ENCODE data around the gene DNAJC13. TPM values are rescaled to one million over a fixed set of nuclear protein-coding genes. Genes with fewer than 3 reads are reported as not detected.

DNAJC13 gene
- polyA plus RNA-seq, 4 donors = 10.1 to 46.6 (median 14.2) TPM

DNA sequence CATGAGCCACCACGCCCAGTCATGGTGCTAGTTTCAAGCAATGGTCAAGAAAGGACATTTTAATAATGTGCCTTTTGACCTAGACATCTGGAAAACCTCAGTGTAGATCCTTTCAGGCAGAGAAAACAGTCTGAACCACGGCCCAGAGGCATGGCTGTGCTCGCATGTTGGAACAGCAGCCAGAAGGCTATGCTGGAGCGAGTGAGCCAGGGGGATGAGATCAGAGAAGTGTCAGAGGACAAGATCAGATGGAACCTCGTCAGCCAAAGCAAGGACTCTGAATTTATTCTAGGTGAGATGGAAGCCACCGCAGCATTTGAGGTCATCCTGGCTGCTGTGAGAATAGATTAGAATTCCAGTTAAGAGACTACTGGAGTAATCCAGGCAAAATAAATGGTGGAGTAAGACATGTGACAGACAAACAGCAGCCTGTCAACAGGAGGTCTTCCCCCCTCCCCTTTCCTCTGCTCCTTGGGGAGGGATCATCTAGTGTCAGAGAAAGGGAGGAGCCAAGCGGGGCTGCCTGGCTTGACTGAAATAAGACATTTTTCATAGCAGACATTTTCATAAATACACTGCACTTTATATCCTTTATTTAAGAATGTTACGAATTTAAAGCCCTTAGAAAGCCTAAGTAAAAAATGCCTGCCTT, 139.3 kb downstream of the DNAJC13 start:
- Histone ChIP-seq H3K4me3 (ENCODE audit: low read depth in 1 of 3, low read length in 3 of 3) (no peak overlapping the region), H3K9me3 (ENCODE audit: control insufficient read depth in 2 of 2, insufficient read depth in 1 of 2, low read depth in 1 of 2, low read length in 1 of 2) (no peaks in the 10 kb centered on the region), H3K27me3 (ENCODE audit: control insufficient read depth in 3 of 3, insufficient read depth in 3 of 3, low read length in 3 of 3) (no peaks in the 10 kb centered on the region), H3K27ac (ENCODE audit: low read depth in 1 of 3, low read length in 2 of 3) (no peak overlapping the region), H3K4me1 (ENCODE audit: control insufficient read depth in 3 of 3, insufficient read depth in 2 of 3, low read depth in 1 of 3, low read length in 2 of 3) (no peaks in the 10 kb centered on the region), H3K36me3 (ENCODE audit: control insufficient read depth in 3 of 3, insufficient read depth in 2 of 3, low read depth in 1 of 3, low read length in 3 of 3) (peaks cover 0 to 15% (median 12%) of the 10 kb centered on the region in 3 donors)
- no peak for FAIRE-seq
- WGBS, 3 donors = 82 to 96% (median 94%) methylated on average over 8 of the region's 8 CpGs
- DNase-seq = no peak

GRCh38 chr3:132561003-132561402, 143.7 kb downstream of the DNAJC13 start:
- H3K27ac ChIP-seq (ENCODE audit: low read depth in 1 of 3, low read length in 2 of 3) = no peak overlapping the region
- H3K36me3 ChIP-seq (ENCODE audit: control insufficient read depth in 3 of 3, insufficient read depth in 2 of 3, low read depth in 1 of 3, low read length in 3 of 3) = peaks cover 0 to 16% (median 12%) of the 10 kb centered on the region in 3 donors
- DNase-seq (no peak), FAIRE-seq (no peak)
- H3K4me3 ChIP-seq (ENCODE audit: low read depth in 1 of 3, low read length in 3 of 3) = no peak overlapping the region
- no peaks in the 10 kb centered on the region for H3K27me3 ChIP-seq (ENCODE audit: control insufficient read depth in 3 of 3, insufficient read depth in 3 of 3, low read length in 3 of 3)
- H3K4me1 ChIP-seq (ENCODE audit: control insufficient read depth in 3 of 3, insufficient read depth in 2 of 3, low read depth in 1 of 3, low read length in 2 of 3) = no peaks in the 10 kb centered on the region
- 82 to 90% (median 85%) methylated on average over 4 of the region's 4 CpGs for WGBS, 3 donors
- no peaks in the 10 kb centered on the region for H3K9me3 ChIP-seq (ENCODE audit: control insufficient read depth in 2 of 2, insufficient read depth in 1 of 2, low read depth in 1 of 2, low read length in 1 of 2)

DNA sequence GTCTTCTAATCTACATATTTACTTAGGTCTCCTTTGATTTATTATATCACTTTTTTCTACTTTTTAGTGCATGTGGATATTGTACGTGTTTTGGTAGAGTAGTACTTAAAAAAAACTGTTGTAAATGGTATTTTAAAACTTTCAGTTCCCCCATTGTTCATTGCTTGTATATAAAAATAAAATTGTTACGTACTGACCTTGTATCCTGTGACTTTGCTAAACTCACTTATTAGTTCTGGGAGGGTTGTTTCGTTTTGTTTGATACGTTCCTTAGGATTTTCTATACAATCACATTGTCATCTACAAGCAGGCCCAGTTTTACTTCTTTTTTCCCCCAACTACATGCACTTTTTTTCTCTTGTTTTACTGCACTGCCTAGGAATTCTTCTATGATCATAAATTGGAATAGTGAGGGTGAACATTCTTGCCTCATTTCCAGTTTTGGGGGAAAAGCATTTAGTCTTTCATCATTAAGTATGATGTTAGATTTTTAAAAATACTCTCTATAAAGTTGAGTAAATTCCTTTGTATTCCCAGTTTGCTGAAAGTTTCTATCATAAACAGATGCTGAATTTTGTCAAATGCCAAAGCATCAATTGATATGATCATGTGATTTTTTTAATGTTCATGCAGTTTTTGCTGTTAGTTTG, 146.2 kb downstream of the DNAJC13 start:
- DNase-seq = no peak
- Histone ChIP-seq H3K36me3 (ENCODE audit: control insufficient read depth in 3 of 3, insufficient read depth in 2 of 3, low read depth in 1 of 3, low read length in 3 of 3) (peaks cover 0 to 13% (median 3%) of the 10 kb centered on the region in 3 donors), H3K27me3 (ENCODE audit: control insufficient read depth in 3 of 3, insufficient read depth in 3 of 3, low read length in 3 of 3) (no peaks in the 10 kb centered on the region), H3K27ac (ENCODE audit: low read depth in 1 of 3, low read length in 2 of 3) (no peak overlapping the region), H3K4me3 (ENCODE audit: low read depth in 1 of 3, low read length in 3 of 3) (no peak overlapping the region), H3K4me1 (ENCODE audit: control insufficient read depth in 3 of 3, insufficient read depth in 2 of 3, low read depth in 1 of 3, low read length in 2 of 3) (no peaks in the 10 kb centered on the region), H3K9me3 (ENCODE audit: control insufficient read depth in 2 of 2, insufficient read depth in 1 of 2, low read depth in 1 of 2, low read length in 1 of 2) (no peaks in the 10 kb centered on the region)
- no peak for FAIRE-seq
- WGBS, 3 donors = 86 to 98% (median 93%) methylated on average over 4 of the region's 4 CpGs

GRCh38 chr3:132564070-132564465, 146.8 kb downstream of the DNAJC13 start:
- Histone ChIP-seq H3K27me3 (ENCODE audit: control insufficient read depth in 3 of 3, insufficient read depth in 3 of 3, low read length in 3 of 3) (no peaks in the 10 kb centered on the region), H3K4me3 (ENCODE audit: low read depth in 1 of 3, low read length in 3 of 3) (no peak overlapping the region), H3K9me3 (ENCODE audit: control insufficient read depth in 2 of 2, insufficient read depth in 1 of 2, low read depth in 1 of 2, low read length in 1 of 2) (no peaks in the 10 kb centered on the region), H3K27ac (ENCODE audit: low read depth in 1 of 3, low read length in 2 of 3) (no peak overlapping the region), H3K36me3 (ENCODE audit: control insufficient read depth in 3 of 3, insufficient read depth in 2 of 3, low read depth in 1 of 3, low read length in 3 of 3) (peaks cover 0 to 11% (median 2%) of the 10 kb centered on the region in 3 donors), H3K4me1 (ENCODE audit: control insufficient read depth in 3 of 3, insufficient read depth in 2 of 3, low read depth in 1 of 3, low read length in 2 of 3) (no peaks in the 10 kb centered on the region)
- DNase-seq = no peak
- no peak for FAIRE-seq
- 85 to 93% (median 91%) methylated on average over 2 of the region's 2 CpGs for WGBS, 3 donors

GRCh38 chr3:132568422-132568821, 151.1 kb downstream of the DNAJC13 start:
- FAIRE-seq (no peak), DNase-seq (no peak)
- no peaks in the 10 kb centered on the region for H3K4me1 ChIP-seq (ENCODE audit: control insufficient read depth in 3 of 3, insufficient read depth in 2 of 3, low read depth in 1 of 3, low read length in 2 of 3)
- no peaks in the 10 kb centered on the region for H3K27me3 ChIP-seq (ENCODE audit: control insufficient read depth in 3 of 3, insufficient read depth in 3 of 3, low read length in 3 of 3)
- WGBS, 3 donors = 79 to 83% (median 79%) methylated on average over 2 of the region's 2 CpGs
- H3K4me3 ChIP-seq (ENCODE audit: low read depth in 1 of 3, low read length in 3 of 3) = no peak overlapping the region
- no peak overlapping the region for H3K27ac ChIP-seq (ENCODE audit: low read depth in 1 of 3, low read length in 2 of 3)
- H3K36me3 ChIP-seq (ENCODE audit: control insufficient read depth in 3 of 3, insufficient read depth in 2 of 3, low read depth in 1 of 3, low read length in 3 of 3) = peaks cover 0 to 4% (median 2%) of the 10 kb centered on the region in 3 donors
- peaks cover 0 to 4% of the 10 kb centered on the region in 2 donors for H3K9me3 ChIP-seq (ENCODE audit: control insufficient read depth in 2 of 2, insufficient read depth in 1 of 2, low read depth in 1 of 2, low read length in 1 of 2)

DNA sequence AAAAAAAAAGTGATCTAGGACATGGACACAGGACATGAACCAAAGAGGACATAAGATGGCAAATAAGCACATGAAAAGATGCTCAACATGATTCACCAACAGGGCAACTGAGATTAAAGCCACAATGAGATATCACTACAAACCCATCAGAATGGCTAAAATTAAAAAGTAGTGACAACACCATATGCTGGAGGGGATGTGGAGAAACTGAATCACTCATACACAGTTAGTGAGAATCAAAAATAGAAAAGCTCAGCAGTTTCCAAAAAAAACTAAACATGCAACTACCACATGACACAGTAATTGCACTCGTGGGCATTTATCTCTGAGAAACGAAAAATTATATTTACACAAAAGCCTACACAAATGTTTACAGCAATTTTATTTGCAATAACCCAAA, 151.9 kb downstream of the DNAJC13 start:
- FAIRE-seq (no peak), DNase-seq (no peak)
- Histone ChIP-seq H3K36me3 (ENCODE audit: control insufficient read depth in 3 of 3, insufficient read depth in 2 of 3, low read depth in 1 of 3, low read length in 3 of 3) (peaks cover 0 to 5% (median 4%) of the 10 kb centered on the region in 3 donors), H3K9me3 (ENCODE audit: control insufficient read depth in 2 of 2, insufficient read depth in 1 of 2, low read depth in 1 of 2, low read length in 1 of 2) (peaks cover 0 to 4% of the 10 kb centered on the region in 2 donors), H3K27me3 (ENCODE audit: control insufficient read depth in 3 of 3, insufficient read depth in 3 of 3, low read length in 3 of 3) (no peaks in the 10 kb centered on the region), H3K4me1 (ENCODE audit: control insufficient read depth in 3 of 3, insufficient read depth in 2 of 3, low read depth in 1 of 3, low read length in 2 of 3) (no peaks in the 10 kb centered on the region), H3K27ac (ENCODE audit: low read depth in 1 of 3, low read length in 2 of 3) (no peak overlapping the region), H3K4me3 (ENCODE audit: low read depth in 1 of 3, low read length in 3 of 3) (no peak overlapping the region)
- WGBS, 3 donors = 27 to 54% (median 49%) methylated on average over 2 of the region's 2 CpGs

GRCh38 chr3:132569580-132569979, 152.3 kb downstream of the DNAJC13 start:
- Histone ChIP-seq H3K4me1 (ENCODE audit: control insufficient read depth in 3 of 3, insufficient read depth in 2 of 3, low read depth in 1 of 3, low read length in 2 of 3) (no peaks in the 10 kb centered on the region), H3K27ac (ENCODE audit: low read depth in 1 of 3, low read length in 2 of 3) (no peak overlapping the region), H3K27me3 (ENCODE audit: control insufficient read depth in 3 of 3, insufficient read depth in 3 of 3, low read length in 3 of 3) (no peaks in the 10 kb centered on the region), H3K36me3 (ENCODE audit: control insufficient read depth in 3 of 3, insufficient read depth in 2 of 3, low read depth in 1 of 3, low read length in 3 of 3) (peaks cover 0 to 6% (median 1%) of the 10 kb centered on the region in 3 donors), H3K4me3 (ENCODE audit: low read depth in 1 of 3, low read length in 3 of 3) (no peak overlapping the region), H3K9me3 (ENCODE audit: control insufficient read depth in 2 of 2, insufficient read depth in 1 of 2, low read depth in 1 of 2, low read length in 1 of 2) (peaks cover 0 to 4% of the 10 kb centered on the region in 2 donors)
- 67 to 93% (median 72%) methylated on average over 1 of the region's 1 CpG for WGBS, 3 donors
- no peak for FAIRE-seq
- no peak for DNase-seq

DNA sequence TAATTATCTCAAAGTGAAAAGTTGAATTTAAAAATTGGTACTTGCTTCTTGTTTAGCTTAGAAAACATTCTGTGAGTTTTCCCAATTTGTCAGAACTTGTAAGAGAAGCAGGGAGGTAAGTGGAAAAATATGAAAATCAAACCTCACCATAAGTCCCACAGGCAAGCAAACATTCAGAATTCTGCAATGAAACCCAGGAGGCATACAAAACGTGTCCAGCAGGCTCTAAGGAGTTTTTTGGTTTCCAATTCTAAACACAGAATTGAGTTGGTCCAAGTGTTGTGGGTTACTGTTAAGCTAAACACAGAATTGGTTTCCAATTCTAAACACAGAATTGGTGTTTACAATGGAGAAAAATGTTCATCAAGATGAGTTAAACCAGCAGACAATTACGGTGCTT, 152.7 kb downstream of the DNAJC13 start:
- no peak for FAIRE-seq
- DNase-seq = no peak
- 66 to 92% (median 91%) methylated on average over 2 of the region's 2 CpGs for WGBS, 3 donors
- H3K27ac ChIP-seq (ENCODE audit: low read depth in 1 of 3, low read length in 2 of 3) = no peak overlapping the region
- peaks cover 0 to 10% (median 1%) of the 10 kb centered on the region in 3 donors for H3K36me3 ChIP-seq (ENCODE audit: control insufficient read depth in 3 of 3, insufficient read depth in 2 of 3, low read depth in 1 of 3, low read length in 3 of 3)
- H3K9me3 ChIP-seq (ENCODE audit: control insufficient read depth in 2 of 2, insufficient read depth in 1 of 2, low read depth in 1 of 2, low read length in 1 of 2) = peaks cover 0 to 4% of the 10 kb centered on the region in 2 donors
- H3K4me1 ChIP-seq (ENCODE audit: control insufficient read depth in 3 of 3, insufficient read depth in 2 of 3, low read depth in 1 of 3, low read length in 2 of 3) = no peaks in the 10 kb centered on the region
- H3K4me3 ChIP-seq (ENCODE audit: low read depth in 1 of 3, low read length in 3 of 3) = no peak overlapping the region
- H3K27me3 ChIP-seq (ENCODE audit: control insufficient read depth in 3 of 3, insufficient read depth in 3 of 3, low read length in 3 of 3) = no peaks in the 10 kb centered on the region
